Inferior parietal cortex (tissue), 1 donor: ENCODE data around the gene CREB3L1.

Source experiments
- DNase-seq: peaks from one replicate; pipeline ENCODE4 v3.0.0-alpha.2; 2016; ENCODE audit errors: extremely low spot score

Gene CREB3L1

GRCh38 chr11:46326813-46327416 is 49.5 kb downstream of the CREB3L1 start:
- DNase-seq: no peak

DNA sequence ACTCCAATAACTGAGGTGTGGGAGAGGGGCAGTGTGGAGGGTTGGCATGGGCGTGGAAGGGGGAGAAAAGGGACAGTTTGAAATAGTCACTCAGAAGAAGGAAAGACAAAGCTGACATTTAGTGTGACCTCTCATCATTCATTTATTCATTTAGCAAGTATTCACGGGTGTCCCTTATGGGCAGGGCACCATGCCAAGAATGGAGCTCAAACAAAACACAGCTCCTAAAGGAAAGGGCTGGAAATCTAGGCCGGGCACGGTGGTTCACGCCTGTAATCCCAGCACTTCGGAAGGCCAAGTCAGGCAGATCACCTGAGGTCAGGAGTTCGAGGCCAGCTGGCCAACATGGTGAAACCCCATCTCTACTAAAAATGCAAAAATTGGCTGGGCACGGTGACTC is 50.4 kb downstream of the CREB3L1 start:
- no peak for DNase-seq

DNA sequence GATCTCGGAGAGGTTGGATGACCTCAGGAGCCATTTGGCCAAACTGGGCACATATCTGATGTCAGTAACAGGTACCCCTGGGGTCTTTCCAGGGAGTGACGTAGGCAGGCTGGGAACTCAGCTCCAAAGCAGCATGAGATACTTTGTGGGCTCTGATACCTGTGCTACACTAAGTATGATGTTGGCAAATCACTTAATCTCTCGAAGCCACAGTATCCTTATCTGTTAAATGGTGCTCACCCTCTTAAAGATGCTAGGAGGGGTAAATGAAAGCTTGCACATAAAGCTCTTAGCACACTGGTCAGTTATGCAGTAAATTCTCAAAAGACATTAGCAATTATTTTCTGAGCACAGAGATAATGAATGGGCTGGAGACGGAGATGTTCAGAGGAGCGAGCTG is 52.7 kb downstream of the CREB3L1 start:
- DNase-seq: no peak

DNA sequence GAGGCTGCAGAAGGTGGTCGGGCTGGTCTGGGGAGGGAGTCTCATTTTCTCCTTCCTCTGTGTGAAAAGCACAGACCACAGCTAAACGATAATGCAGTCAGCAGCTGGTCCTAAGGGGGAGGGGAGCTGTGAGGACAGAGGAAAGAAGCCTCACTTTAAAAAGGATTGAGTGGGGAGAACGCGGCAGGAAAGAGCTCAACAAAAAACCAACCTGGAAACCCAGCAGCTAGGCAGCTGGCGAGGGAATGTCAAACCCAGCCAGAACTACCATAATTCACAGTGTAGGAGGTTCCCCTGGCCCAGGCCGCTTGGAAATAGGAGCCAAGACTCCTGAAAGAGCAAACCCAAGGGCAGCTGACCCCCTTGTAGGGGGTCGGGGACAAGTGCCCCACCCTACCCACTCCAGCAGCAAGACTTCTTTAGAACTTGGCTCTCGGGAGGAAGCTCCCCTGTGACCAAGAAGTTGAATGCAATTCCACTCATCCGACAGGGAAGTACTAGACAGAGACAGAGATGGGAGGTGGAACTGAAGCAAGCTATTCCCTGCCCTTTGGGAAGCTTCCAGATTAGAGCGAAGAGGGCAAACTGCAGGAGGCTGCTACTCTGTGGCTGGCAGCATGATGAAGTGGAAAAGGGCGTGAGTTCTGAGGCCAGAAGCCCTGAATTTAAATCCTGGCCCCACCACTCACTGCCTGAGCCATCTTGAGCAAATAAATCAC is 53.3 kb downstream of the CREB3L1 start:
- DNase-seq: no peak

DNA sequence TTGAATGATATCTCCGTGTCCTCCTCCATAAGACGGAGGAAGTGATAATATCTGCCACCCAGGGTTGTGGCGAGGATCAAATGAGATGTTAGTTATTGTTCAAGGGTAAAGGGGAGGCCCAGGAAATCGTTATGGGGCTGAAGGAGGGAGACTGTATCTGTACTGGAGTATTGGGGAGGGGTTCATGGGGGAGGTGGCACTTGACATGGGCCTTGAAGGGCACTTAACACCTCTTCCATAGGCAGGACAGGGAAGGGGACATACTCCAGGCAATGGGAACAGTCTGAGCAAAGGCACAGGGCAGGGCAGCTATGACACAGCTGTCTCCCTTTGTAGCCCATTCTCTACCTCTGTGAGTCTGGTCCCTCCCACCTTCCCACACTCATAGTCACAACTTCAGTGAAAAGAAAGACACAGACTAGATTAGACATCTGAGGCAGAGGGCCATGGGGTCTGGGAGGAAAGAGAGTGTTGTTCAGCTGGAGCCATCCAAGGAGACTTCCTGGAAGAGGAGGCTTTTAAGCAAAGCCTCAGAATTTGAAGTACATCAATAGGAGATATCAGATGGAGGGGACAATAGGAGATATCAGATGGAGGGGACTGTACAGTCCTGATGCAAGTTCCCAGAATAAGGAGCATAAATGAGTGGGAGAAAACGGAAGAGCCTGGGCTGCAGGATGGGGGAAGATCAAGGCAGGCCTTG is 54.0 kb downstream of the CREB3L1 start:
- no peak for DNase-seq

- DNase-seq: no peak
Observed at GRCh38 chr11:46332093-46332567, 54.7 kb downstream of the CREB3L1 start.

- no peak for DNase-seq
Observed at GRCh38 chr11:46332568-46333393, 55.3 kb downstream of the CREB3L1 start.

- no peak for DNase-seq
Observed at GRCh38 chr11:46333394-46333947, 56.0 kb downstream of the CREB3L1 start.

- DNase-seq: no peak
Observed at GRCh38 chr11:46334211-46334610, 56.7 kb downstream of the CREB3L1 start.

DNA sequence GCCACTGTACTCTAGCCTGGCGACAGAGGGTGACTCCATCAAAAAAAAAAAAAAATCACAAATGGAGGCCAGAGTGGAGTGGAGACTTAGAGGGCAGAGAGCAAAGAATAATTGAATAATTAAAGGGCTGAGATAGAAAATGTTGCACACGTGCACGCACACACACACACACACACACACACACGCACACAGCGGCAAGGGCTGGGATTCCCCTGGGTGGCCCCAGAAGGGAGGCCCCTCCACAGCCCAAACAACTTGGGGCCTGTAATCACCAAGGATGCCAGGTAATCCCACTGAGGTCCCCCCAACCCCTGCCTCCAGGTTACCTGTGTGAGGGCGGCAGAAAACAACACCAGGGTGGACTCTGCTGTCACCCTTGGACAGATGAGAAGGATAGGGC is 57.8 kb downstream of the CREB3L1 start:
- no peak for DNase-seq

GRCh38 chr11:46335890-46336562 is 58.6 kb downstream of the CREB3L1 start:
- no peak for DNase-seq

- no peak for DNase-seq
Observed at GRCh38 chr11:46336563-46337180, 59.2 kb downstream of the CREB3L1 start.

DNA sequence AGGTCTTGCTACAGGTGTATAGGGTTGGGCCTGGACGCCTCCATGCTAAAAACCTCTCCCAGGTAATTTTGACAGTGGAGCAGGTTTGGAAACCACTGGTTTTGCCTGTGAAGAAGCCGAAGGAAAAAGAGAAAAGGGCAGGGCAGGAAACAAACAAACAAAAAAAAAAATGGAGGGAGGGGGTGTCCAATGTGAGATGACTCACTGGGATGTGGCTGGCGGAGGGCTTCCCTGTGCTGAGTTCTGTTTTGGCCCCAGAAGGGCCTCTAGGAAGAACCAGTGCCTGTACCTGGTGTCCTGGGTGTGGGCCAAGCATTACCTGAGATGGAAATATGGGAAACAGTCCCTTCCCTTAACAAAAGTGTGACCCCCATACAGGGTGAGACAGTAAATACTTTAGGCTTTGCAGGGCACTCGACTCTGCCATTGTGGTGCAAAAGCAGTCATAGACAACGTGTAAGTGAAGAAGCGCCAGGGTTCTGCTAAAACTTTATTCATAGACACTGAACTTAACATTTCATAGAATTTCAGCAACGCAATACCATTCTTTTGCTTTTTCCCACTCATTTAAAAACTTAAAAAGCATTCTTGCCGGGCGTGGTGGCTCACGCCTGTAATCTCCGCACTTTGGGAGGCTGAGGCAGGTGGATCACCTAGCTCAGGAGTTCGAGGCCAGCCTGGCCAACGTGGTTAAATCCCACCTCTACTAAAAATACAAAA is 60.3 kb downstream of the CREB3L1 start:
- no peak for DNase-seq

- DNase-seq: no peak
Observed at GRCh38 chr11:46338636-46338987, 61.1 kb downstream of the CREB3L1 start.

- no peak for DNase-seq
Observed at GRCh38 chr11:46338988-46339666, 61.7 kb downstream of the CREB3L1 start.

- DNase-seq: no peak
Observed at GRCh38 chr11:46339816-46340215, 62.4 kb downstream of the CREB3L1 start.

DNA sequence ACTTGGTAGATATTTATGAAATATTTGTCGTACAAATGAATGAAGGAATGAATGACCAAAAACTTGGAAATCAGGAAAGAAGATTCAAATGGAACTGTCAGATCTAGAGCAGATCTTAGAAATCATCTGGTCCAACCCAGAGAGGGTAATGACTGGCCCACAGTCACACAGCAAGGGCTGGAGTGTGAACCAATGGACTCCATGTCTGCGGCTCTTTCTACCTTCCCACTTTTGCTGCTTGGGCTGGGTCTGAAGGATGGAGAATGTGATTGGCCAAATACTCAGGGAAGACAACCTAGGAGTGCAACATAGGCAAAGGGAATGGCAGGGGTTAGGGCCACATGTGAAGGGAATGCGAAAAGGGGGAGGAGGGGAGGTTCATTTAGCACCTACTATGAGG is 64.0 kb downstream of the CREB3L1 start:
- DNase-seq: no peak

GRCh38 chr11:46342239-46342638 is 64.8 kb downstream of the CREB3L1 start:
- no peak for DNase-seq

DNA sequence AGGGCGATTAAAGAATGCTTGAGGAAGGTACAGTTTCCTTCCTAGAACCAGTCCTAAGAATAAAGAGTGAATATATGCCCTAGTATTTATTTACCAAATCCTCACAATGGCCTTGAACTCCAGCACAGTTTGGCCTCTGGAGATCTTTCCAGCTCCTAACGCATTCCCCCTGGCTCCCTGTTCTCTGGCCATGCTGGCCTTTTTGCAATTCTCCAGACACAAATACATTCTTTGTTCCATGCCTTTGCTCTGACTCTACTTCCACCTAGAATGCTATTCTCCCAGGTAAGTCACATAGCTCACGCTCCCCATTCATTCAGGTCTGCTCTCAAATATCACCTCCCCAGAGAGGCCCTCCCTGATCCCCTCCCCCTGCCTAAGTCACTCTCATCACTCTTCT is 66.1 kb downstream of the CREB3L1 start:
- DNase-seq: no peak
